HK-2 (cell line): Measurements from ENCODE around the gene SULT1A1.

ENCODE experiments used
- DNase-seq: peaks from one replicate; pipeline ENCODE4 v3.0.0-alpha.2; 2018; ENCODE audit not compliant: unreplicated experiment

The SULT1A1 gene

GRCh38 chr16:28558456-28558855 is 51.4 kb downstream of the SULT1A1 start:
- no peak for DNase-seq

DNA sequence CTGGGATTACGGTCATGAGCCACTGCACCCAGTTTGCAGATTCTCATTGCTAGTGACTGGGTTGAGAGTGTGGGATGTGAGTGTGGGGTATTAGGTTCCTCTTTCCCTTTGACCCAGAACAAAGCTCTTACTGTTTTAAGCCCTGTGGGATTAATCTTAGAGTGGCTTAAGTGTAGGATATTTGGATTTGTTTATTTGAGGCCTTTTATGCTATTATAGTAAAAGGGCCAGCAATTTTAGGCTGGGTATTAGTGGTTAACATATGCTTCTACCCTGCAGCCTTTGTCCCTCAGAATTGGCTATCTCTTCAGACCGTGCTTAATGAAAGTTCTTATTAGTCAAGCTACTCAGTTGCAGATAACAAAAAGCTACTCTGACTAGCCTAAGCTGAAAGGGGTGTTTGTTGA is 52.9 kb downstream of the SULT1A1 start:
- no peak for DNase-seq

DNA sequence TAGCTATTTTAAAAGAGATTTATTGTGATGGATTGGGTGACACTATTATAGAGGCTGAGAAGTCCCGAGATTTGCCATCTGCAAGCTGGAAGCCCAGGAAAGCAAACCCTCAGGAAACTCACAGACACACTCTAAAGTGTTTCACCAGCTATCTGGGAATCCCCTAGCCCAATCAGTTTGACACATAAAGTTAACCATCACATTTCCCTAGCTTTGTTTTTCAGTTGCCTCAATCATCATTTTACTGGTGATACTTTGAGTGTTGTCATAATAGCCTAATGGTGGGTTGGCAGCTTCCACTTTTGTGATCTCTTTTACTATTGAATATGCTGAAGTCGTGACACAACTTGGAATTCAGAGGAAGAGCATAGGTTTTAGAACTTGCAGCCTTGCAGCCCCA is 54.3 kb downstream of the SULT1A1 start:
- no peak for DNase-seq
